Colonic mucosa (tissue), 4 donors: ENCODE results near the gene PTK6. TPM values are rescaled to one million over a fixed set of nuclear protein-coding genes. Genes with fewer than 3 reads are reported as not detected.

Experiments
- DNase-seq: peaks from one replicate; pipeline ENCODE4 v3.0.0-alpha.2; 2020
- H3K27ac ChIP-seq: fragments of 200-600 bp; one replicate; pipeline ENCODE4 v1.8.0; 2021
- H3K27me3 ChIP-seq: fragments of 200-600 bp; one replicate; pipeline ENCODE4 v1.8.0; 2021
- H3K36me3 ChIP-seq: fragments of 200-600 bp; one replicate; pipeline ENCODE4 v1.8.0; 2021
- H3K4me1 ChIP-seq: fragments of 200-600 bp; one replicate; pipeline ENCODE4 v1.8.0; 2021; ENCODE audit warnings: mild to moderate bottlenecking
- H3K4me3 ChIP-seq: fragments of 200-600 bp; one replicate; pipeline ENCODE4 v1.8.0; 2021
- H3K9ac ChIP-seq, 2 donors: one replicate each; pipeline ENCODE4 v1.7.0; 2013; ENCODE audit warnings: control low read depth in 2 of 2, low read depth in 2 of 2, low read length in 2 of 2
- H3K9me3 ChIP-seq: fragments of 200-600 bp; one replicate; pipeline ENCODE4 v1.8.0; 2021
- CTCF ChIP-seq: fragments of 200-600 bp; IDR thresholded peaks from one replicate; pipeline ENCODE4 v1.8.0; 2022; ENCODE audit warnings: antibody characterized with exemption, mild to moderate bottlenecking
- intact Hi-C: fragments of 100-400 bp; cut with DNase I; formaldehyde crosslinking; loops from one replicate; pipeline ENCODE4 v1.14.1; 2022
- total RNA-seq, 2 donors: library from RNA; stranded (reverse); fragmentation: NEBNext Ultra II Directional in 1 of 2; extraction: Animal tissue kit (Norgen Biotek cat#: 25700) in 1 of 2; gene quantifications; one replicate each; pipeline ENCODE4 v1.2.1, GENCODE V29; 2021
- donor health status: healthy.
- donor health status: DM: no; HTN: no; CAD: no.
- donor health status: DM: no; HTN: no; CAD: no.

The PTK6 gene
- total RNA-seq, 2 donors from 2014 or later, result 69.0 to 91.1 TPM

GRCh38 chr20:63507083-63507743 lies 30.0 kb downstream of the PTK6 start:
- H3K4me1 ChIP-seq, result no peaks in the 10 kb centered on the region
- H3K9ac ChIP-seq, result no peak overlapping the region
- no peak overlapping the region for H3K27ac ChIP-seq
- intact Hi-C loops, result no loop called here
- TF ChIP-seq CTCF, result no peak
- H3K36me3 ChIP-seq, result no peaks in the 10 kb centered on the region
- DNase-seq, result no peak
- H3K27me3 ChIP-seq, result peaks cover 7% of the 10 kb centered on the region
- H3K4me3 ChIP-seq, result no peak overlapping the region
- no peaks in the 10 kb centered on the region for H3K9me3 ChIP-seq

- no peak overlapping the region for H3K9ac ChIP-seq
- H3K36me3 ChIP-seq, result no peaks in the 10 kb centered on the region
- DNase-seq, result no peak
- peaks cover 8% of the 10 kb centered on the region for H3K27me3 ChIP-seq
- no peak for TF ChIP-seq CTCF
- no peaks in the 10 kb centered on the region for H3K9me3 ChIP-seq
- H3K27ac ChIP-seq, result no peak overlapping the region
- H3K4me1 ChIP-seq, result no peaks in the 10 kb centered on the region
- H3K4me3 ChIP-seq, result no peak overlapping the region
- intact Hi-C loops, result no loop called here
Measured at GRCh38 chr20:63505723-63506122, 31.5 kb downstream of the PTK6 start.

- Histone ChIP-seq H3K27ac (no peak overlapping the region), H3K27me3 (peaks cover 12% of the 10 kb centered on the region), H3K9me3 (no peaks in the 10 kb centered on the region), H3K4me3 (no peak overlapping the region), H3K9ac (no peak overlapping the region), H3K36me3 (no peaks in the 10 kb centered on the region), H3K4me1 (no peaks in the 10 kb centered on the region)
- intact Hi-C loops, result no loop called here
- TF ChIP-seq CTCF, result no peak
- DNase-seq, result no peak
Measured at GRCh38 chr20:63505281-63505680, 31.9 kb downstream of the PTK6 start.

DNA sequence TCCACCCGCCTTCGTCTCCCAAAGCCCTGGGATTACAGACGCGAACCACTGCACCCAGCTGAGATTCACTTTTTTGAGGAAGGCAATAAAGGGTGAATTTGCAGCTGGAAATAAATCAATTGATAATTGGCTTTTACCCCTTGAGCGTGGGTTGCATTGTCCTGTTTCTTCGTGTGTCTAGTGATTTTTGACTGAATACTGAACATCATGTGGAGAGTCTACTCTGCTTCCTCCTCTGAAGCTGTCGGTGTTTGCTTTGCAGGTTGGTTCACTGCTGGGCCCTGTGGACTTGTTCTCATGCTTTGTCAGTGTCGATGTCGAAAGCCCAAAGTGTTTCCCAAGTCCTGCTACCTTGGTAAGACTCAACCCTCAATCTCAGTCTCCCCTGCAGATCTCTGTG lies 32.5 kb downstream of the PTK6 start:
- Histone ChIP-seq H3K9me3 (no peaks in the 10 kb centered on the region), H3K27ac (no peak overlapping the region), H3K4me1 (no peaks in the 10 kb centered on the region), H3K27me3 (peaks cover 18% of the 10 kb centered on the region), H3K36me3 (no peaks in the 10 kb centered on the region), H3K9ac (no peak overlapping the region), H3K4me3 (no peak overlapping the region)
- DNase-seq, result no peak
- intact Hi-C loops, result no loop called here
- TF ChIP-seq CTCF, result no peak

DNA sequence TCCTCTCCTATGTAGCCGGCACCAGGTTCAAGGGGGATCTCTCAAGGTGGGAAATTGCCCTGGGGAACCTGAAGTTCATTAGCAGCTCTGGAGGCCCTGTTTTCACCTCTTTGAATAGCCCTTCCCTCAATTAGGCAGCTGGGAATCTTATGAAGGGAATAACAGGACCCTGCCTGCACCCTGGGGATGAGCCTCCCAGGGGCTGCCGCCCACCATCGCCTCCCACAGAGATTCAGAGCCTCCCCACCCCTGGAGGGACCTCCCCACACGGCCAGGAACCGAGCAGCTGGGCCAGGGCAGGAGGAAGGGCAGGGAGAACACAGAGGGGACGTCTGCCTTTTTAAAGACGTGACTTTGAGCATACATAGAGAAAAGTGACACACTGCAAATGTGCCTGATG lies 33.7 kb downstream of the PTK6 start:
- Histone ChIP-seq H3K9me3 (no peaks in the 10 kb centered on the region), H3K36me3 (no peaks in the 10 kb centered on the region), H3K9ac (no peak overlapping the region), H3K4me1 (no peaks in the 10 kb centered on the region), H3K27ac (no peak overlapping the region), H3K4me3 (no peak overlapping the region), H3K27me3 (peaks cover 28% of the 10 kb centered on the region)
- no peak for DNase-seq
- intact Hi-C loops, result no loop called here
- TF ChIP-seq CTCF, result no peak
